Skin of body (tissue), 2 donors: ENCODE measurements around the gene ZNF770. TPM values are rescaled to one million over a fixed set of nuclear protein-coding genes. Genes with fewer than 3 reads are reported as not detected.

Experiments used
- DNase-seq: peaks from one replicate; lab custom pipeline; 2025; lab: John Stamatoyannopoulos, UW
- total RNA-seq: library from RNA; depleted of rRNA; stranded (reverse); fragments of >200 nt; gene quantifications from one replicate; pipeline ENCODE4 v1.2.3, GENCODE V29; 2014

Gene ZNF770, protein sequence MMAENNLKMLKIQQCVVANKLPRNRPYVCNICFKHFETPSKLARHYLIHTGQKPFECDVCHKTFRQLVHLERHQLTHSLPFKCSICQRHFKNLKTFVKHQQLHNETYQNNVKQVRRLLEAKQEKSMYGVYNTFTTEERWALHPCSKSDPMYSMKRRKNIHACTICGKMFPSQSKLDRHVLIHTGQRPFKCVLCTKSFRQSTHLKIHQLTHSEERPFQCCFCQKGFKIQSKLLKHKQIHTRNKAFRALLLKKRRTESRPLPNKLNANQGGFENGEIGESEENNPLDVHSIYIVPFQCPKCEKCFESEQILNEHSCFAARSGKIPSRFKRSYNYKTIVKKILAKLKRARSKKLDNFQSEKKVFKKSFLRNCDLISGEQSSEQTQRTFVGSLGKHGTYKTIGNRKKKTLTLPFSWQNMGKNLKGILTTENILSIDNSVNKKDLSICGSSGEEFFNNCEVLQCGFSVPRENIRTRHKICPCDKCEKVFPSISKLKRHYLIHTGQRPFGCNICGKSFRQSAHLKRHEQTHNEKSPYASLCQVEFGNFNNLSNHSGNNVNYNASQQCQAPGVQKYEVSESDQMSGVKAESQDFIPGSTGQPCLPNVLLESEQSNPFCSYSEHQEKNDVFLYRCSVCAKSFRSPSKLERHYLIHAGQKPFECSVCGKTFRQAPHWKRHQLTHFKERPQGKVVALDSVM
- 59.4 TPM for total RNA-seq

GRCh38 chr15:34988027-34988902, at the start of gene ZNF770:
TSS of gene ZNF770 (minus strand) at chr15:34988287. CDS start at chr15:34983434, 4,853 bp downstream.
- DNase-seq: peak; percentile 71

- no peak for DNase-seq
Observed at GRCh38 chr15:35028235-35028984, 40.3 kb upstream of the ZNF770 start.

GRCh38 chr15:35023804-35024203, 35.7 kb upstream of the ZNF770 start:
- no peak for DNase-seq

GRCh38 chr15:35020974-35021373, 32.9 kb upstream of the ZNF770 start:
- no peak for DNase-seq

DNA sequence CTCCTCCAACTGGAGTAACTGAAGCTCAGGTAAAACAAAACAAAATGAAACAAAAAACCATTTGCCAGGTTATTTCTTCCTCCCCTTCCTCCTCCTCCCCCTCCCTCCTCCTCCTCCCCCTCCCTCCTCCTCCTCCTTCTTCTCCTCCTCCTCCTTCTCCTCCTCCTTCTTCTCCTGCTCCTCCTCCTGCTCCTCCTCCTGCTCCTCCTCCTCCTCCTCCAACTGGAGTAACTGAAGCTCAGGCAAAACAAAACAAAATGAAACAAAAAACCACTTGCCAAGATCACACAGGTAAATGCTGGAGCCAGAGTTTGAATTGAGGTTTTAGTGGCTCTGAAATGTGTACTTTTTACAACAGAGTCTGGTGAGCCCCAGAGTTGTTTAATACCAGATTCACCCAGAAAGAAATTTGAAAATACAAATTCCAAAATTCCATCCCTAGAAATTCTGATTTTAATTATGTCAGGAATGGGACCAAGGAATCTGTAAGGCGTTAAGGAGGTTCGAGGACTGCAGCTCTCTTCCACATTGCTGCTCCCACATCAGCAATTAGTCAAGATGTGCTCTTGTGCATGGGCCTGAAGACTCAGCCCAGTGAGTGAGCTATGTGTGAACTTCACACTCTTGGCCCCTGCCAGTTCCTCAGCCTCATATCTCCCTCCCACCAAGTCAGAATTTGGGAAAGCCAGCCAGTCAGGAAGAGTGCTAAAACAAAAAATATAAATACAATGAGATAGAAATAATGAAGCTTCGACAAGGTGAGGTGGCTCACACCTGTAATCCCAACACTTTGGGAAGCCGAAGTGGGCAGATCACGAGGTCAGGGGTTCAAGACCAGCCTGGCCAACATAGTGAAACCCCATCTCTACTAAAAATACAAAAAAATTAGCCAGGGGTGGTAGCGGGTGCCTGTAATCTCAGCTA, 31.6 kb upstream of the ZNF770 start:
- DNase-seq: no peak

- no peak for DNase-seq
Observed at GRCh38 chr15:35014241-35014640, 26.2 kb upstream of the ZNF770 start.

GRCh38 chr15:35013370-35013769, 25.3 kb upstream of the ZNF770 start:
- no peak for DNase-seq

DNA sequence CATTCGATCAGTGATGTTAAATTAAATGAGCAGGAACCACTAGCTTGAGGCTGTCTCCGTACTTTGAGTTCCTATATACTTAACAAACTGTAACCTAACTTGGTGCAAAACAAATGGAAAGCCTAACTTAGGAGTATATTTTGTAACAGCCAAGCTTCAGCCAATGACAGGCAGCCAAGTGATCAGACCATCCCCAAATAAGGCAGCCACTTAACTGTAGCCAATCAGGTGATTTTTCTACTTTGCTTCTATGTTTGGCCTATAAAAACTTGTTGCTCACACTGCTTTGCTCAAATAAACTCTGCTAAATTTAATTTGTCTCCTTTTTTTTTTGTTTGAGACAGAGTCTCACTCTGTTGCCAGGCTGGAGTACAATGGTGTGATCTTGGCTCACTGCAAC, 19.3 kb upstream of the ZNF770 start:
- no peak for DNase-seq

- no peak for DNase-seq
Observed at GRCh38 chr15:35005933-35006332, 17.8 kb upstream of the ZNF770 start.

- DNase-seq: no peak
Observed at GRCh38 chr15:35003928-35004327, 15.8 kb upstream of the ZNF770 start.

DNA sequence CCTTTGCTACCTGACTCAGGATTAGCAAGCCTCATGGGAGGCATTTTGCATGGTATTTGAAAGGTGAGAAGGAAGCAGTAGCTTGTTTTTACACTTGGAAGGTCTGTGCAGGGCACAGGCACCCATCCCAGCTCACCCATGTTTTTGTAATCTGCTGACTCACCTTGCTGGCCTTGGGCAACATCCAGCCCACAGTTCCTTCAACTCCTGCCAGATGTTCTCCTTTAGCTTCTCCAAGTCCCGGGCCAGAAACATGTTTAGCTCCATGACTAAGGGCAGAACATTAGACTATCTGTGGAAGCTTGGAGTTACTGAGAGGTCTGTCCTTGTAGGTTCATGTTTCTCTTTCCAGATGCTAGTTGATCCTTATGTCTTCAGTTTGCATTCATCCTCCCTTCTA, 12.4 kb upstream of the ZNF770 start:
- no peak for DNase-seq

DNA sequence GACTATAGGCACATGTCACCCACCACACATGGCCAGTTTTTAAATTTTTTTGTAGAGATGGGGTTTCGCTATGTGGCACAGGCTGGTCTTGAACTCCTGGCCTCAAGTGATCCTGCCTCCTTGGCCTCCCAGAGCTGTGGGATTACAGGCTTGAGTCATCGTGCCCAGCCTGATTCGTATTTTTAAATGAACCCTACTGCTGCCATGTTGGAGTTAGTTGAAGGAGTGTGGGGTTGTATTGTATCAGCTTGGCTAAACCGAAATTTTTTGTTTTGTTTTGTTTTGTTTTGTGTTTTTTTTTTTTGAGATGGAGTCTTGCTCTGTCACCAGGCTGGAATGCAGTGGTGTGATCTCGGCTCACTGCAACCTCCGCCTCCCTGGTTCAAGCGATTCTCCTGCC, 11.8 kb upstream of the ZNF770 start:
- no peak for DNase-seq

GRCh38 chr15:34994925-34995324, 6.8 kb upstream of the ZNF770 start:
- DNase-seq: no peak

DNA sequence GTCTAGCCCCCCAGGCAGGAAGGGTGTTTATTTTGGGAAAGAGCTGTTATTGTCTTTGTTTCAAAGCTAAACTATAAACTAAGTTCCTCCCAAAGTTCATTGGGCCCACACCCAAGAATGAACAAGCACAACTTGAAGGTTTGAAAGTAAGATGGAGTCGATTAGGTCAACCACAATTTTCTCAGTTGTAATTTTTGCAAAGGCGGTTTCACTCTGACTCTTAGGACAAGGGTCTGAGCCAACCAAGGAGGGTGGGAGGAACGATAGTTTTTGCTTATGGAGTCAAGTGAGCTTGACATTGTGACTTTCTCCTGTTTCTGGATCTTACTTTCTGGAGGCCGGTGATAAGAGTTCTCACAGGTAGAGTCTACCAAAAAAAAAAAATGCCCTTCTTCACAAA, 5.8 kb upstream of the ZNF770 start:
- DNase-seq: no peak

DNA sequence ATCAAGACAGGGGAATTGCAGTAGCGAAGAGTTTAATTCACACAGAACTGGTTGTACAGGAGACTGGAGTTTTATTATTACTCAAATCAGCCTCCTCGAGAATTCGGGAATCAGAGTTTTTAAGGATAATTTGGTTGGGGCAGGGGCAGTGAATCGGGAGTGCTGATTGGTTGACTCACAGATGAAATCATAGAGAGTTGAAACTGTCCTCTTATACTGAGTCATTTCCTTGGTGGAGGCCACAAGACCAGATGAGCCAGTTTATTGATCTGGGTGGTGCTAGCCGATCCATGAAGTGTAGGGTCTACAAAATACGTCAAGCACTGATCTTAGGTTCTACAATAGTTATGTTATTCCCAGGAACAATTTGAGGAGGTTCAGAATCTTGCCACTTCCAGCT, 5.3 kb upstream of the ZNF770 start:
- no peak for DNase-seq

GRCh38 chr15:34987609-34988026, 469 bp downstream of the ZNF770 start:
- no peak for DNase-seq

DNA sequence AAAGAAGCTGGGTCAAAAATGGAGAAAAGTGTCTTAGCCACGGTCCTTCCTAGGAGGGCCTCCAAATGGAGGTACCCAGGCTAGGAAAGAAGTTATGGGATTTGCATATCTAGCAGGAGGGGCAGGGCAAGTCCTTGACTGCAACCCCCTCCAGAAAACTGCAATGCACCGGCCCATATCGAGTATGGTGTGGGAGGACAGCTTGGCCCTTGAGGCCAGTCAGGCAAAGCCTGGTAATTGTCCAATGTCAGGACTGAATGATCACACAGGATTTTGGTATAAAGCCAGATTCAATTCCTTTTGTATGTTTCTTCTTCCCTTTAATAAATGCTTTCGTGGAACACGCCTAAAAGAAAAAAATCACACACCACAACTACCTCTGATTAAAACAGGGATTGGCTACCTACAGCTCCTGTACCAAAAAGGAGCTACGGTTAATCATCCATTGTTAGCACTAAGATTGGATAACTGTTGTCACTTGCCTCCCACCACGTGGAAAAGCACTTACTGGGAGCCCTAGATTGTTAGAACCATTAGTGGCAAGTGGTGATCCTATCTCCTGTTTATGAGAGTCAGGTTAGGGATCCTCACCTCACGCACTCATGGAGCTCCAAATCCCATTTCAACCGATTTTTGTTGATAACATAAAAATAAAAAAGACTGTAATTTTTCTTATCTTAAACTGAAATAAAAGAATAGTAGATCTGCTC, 1.2 kb downstream of the ZNF770 start:
- no peak for DNase-seq

DNA sequence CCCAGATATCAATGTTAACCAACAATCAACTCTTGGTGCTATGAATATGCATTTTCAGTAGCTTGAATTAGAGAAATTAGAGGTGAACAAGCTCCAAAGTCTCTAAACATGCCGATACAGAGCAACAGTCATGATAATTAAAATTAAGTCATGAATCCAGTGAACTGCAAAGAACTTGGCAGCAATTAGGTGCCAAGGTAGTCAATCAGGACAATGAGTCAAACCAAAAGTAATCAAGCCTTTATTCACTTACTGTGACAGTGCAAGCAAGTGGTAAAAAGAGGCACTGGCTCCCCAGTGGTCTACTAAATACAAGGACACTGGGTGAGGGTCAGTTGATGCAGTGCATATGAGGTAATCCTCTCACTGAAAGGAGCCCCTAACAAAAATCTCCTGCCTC, 1.8 kb downstream of the ZNF770 start:
- no peak for DNase-seq

DNA sequence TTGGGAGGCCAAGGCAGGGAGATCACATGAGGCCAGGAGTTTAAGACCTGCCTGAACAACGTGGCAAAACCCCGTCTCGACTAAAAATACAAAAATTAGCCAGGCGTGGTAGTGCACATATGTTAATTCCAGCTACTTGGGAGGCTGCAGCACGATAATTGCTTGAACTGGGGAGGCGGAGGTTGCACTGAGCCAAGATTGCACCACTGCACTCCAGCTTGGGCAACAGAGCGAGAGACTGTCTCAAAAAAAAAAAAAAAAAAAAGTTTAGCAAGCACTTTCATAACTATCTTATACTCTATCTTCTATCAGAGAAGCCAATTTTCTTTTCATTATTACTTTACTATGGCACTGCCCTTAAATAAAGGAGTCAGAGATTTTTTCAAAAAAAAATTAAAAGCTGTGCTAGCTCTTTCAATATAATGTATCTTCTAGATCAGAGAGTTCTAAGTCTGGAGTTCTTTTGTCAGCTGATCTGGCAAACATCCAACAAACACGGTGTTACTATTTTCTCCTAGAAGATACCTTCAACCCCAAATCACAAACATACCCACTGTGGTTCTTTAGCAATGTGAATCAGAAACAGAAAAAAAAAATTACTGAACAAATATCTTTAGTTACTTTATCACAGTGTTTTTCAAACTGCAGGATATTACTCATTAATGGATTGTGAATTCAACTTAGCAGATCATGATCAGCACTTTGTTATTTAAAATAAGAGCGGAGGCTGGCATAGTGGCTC, 3.0 kb downstream of the ZNF770 start:
- no peak for DNase-seq
